ENCODE measurements around the gene CTDSPL.

DNA sequence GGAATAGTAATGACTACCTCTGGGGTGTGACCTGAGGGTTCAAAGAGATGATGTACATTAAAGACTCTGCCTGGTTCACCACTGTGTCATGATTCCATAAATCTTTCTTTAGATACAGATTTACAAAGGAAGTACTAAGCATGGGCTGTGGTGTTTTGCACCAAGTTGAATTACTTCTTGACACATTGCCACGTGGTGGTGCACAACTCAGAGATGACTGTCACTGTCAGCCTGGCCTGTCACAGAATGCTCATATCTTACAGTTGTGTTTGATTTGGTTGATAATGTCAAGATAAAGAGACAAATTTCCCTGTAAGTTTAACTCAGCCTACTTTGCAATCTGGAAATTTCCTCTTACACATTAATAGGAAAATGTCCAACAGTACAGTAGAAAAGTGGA, 3.2 kb downstream of the CTDSPL start:
- TF ChIP-seq POLR2A (IDR thresholded peaks at IDR 0.05; ENCODE audit: low read depth, low read length), result no peak
- no peak for TF ChIP-seq POLR2AphosphoS5 (IDR thresholded peaks at IDR 0.05; ENCODE audit: low read depth, low read length)

Data from GM12892 (cell line).